Peyer's patch (tissue), 4 donors: ENCODE data around the gene CAMK2D. TPM values are rescaled to one million over a fixed set of nuclear protein-coding genes. Genes with fewer than 3 reads are reported as not detected.

Source experiments
- DNase-seq, 3 donors: peaks; one replicate each; pipeline ENCODE4 v3.0.0-alpha.2; 2017 to 2019
- H3K27ac ChIP-seq, 4 donors: fragments of 200-600 bp; sonication (generic); one replicate each; pipeline ENCODE4 v1.5.1; 2016 to 2019
- H3K27me3 ChIP-seq, 2 donors: fragments of 200-600 bp; sonication (generic); one replicate each; pipeline ENCODE4 v1.5.1; 2019
- H3K36me3 ChIP-seq, 3 donors: fragments of 200-600 bp; sonication (generic); one replicate each; pipeline ENCODE4 v1.5.1; 2016 to 2019
- H3K4me1 ChIP-seq, 4 donors: fragments of 200-600 bp; sonication (generic); one replicate each; pipeline ENCODE4 v1.5.1; 2016 to 2019
- H3K4me3 ChIP-seq, 4 donors: fragments of 200-600 bp; sonication (generic); 1 replicate in 3 of 4; 2 replicates in 1 of 4; pipeline ENCODE4 v1.5.1; 2016 to 2019; ENCODE audit warnings: mild to moderate bottlenecking in 1 of 4
- H3K9me3 ChIP-seq, 4 donors: fragments of 200-600 bp; sonication (generic); one replicate each; pipeline ENCODE4 v1.5.1; 2016 to 2019; ENCODE audit warnings: mild to moderate bottlenecking in 1 of 4
- POLR2A ChIP-seq, 2 donors: fragments of 450-650 bp; IDR thresholded peaks; one replicate each; pipeline ENCODE4 v1.5.1; 2017; ENCODE audit warnings: antibody characterized with exemption in 2 of 2, mild to moderate bottlenecking in 2 of 2, moderate library complexity in 2 of 2
- total RNA-seq, 4 donors: library from RNA; depleted of rRNA; stranded (reverse); fragments of >200 nt; gene quantifications; one replicate each; pipeline ENCODE4 v1.1.0, GENCODE V29; 2016
- TF ChIP-seq, protein P1 (sequence below), 6 experiments: fragments of 450-650 bp in 4 of 6; fragments of 200-600 bp in 2 of 6; sonication (generic) in 1 of 6; IDR thresholded peaks; one replicate each; pipeline ENCODE4 v1.5.1; 2017 to 2019; ENCODE audit warnings: antibody characterized with exemption in 6 of 6, mild to moderate bottlenecking in 3 of 6, moderate library complexity in 1 of 6

CAMK2D gene
- total RNA-seq, 4 donors from 2014 or later: 38.8 to 125 (median 63.5) TPM

DNA sequence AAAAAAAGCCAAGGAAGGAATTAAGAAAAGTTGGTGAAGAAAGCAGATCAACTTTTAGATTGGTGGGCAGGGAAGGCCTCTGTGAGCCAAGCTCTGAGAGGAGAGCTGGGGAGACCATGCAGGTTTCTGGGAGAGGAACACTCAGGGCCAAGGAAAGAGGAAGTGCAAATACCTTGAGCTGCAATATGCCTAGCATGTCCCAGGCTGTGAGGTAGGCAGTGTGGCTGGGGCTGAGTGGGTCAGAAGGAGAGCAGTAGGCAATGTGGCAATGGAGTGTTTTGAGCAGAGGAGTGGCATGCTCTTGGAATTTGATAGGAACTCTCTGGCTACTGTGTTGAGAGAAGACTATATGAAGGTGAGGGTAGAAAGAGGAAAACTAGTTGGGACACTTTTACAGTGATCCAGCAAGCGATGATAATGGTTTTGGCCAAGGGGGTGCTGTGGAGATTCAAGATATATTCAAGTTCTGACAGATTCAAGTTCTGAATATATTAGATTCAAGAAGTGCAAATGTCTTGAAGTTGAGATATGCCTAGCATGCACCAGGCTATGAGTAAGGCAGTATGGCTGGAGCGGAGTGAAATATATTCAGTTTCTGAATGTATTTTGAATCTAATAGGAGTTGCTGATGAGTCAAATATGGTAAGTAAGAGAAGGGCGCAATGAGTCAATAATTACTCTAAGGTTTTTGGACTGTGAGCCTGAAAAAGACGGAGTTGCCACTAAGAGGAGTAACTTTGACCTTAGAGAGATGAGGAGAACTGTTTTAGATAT is 172.5 kb downstream of the CAMK2D start:
- Histone ChIP-seq H3K27ac (no peak overlapping the region), H3K36me3 (no peaks in the 10 kb centered on the region), H3K27me3 (no peaks in the 10 kb centered on the region), H3K4me3 (no peak overlapping the region), H3K9me3 (no peaks in the 10 kb centered on the region), H3K4me1 (no peaks in the 10 kb centered on the region)
- no peak for DNase-seq
- TF ChIP-seq, protein P1, sequence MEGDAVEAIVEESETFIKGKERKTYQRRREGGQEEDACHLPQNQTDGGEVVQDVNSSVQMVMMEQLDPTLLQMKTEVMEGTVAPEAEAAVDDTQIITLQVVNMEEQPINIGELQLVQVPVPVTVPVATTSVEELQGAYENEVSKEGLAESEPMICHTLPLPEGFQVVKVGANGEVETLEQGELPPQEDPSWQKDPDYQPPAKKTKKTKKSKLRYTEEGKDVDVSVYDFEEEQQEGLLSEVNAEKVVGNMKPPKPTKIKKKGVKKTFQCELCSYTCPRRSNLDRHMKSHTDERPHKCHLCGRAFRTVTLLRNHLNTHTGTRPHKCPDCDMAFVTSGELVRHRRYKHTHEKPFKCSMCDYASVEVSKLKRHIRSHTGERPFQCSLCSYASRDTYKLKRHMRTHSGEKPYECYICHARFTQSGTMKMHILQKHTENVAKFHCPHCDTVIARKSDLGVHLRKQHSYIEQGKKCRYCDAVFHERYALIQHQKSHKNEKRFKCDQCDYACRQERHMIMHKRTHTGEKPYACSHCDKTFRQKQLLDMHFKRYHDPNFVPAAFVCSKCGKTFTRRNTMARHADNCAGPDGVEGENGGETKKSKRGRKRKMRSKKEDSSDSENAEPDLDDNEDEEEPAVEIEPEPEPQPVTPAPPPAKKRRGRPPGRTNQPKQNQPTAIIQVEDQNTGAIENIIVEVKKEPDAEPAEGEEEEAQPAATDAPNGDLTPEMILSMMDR (IDR thresholded peaks at IDR 0.05): no peak
- TF ChIP-seq POLR2A (IDR thresholded peaks at IDR 0.05): no peak

DNA sequence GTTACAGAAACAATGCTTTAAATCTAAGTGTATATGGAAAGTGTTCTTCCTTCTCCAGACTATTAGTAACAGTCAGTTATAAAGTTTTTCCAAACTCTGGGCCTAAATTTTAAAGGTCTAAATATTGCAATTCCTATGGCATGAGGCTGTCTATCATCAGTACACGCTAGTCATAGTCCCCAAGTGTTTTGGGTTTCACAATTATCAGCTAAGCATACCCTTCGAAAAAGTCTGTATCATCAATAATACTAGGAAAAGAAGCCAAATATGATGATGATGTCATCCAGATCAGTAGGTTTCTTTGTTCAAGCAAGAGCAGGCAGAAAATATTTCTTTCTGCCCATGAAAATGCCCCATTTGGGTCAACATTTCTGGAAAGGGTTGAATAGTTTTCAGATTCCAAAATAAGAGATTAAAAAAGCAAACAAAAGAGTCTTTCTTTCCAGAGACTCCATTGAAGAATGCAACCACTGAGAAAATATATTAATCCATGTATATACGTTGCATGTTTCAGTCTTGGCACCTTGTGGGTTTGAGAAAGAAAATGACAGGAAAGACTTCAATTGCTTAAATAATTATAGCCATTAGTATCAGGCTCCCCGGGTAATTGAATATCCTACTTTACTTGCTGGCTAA is 173.8 kb downstream of the CAMK2D start:
- Histone ChIP-seq H3K4me1 (no peaks in the 10 kb centered on the region), H3K4me3 (no peak overlapping the region), H3K27me3 (no peaks in the 10 kb centered on the region), H3K9me3 (no peaks in the 10 kb centered on the region), H3K27ac (no peak overlapping the region), H3K36me3 (no peaks in the 10 kb centered on the region)
- no peak for TF ChIP-seq POLR2A (IDR thresholded peaks at IDR 0.05)
- TF ChIP-seq, protein P1 (IDR thresholded peaks at IDR 0.05): no peak
- DNase-seq: no peak

DNA sequence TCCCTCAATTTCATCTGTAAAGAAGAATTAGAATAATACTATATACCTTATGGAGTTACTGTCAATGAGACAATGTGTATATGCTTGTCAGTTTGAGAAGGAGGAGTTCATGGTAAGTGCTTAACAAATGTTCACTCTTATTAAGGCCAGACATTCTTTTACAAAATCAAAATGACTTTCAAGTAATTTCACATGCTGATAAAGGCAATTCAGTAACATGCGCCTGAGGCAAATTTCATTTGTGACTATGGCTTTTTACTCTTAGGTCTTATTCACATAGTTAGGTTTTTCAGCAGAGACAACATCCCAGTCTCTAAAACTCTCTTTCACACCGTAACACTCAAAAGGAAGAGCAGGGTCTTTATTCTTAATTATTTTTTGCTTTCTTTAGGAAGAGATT is 174.4 kb downstream of the CAMK2D start:
- no peaks in the 10 kb centered on the region for H3K36me3 ChIP-seq
- H3K27me3 ChIP-seq: no peaks in the 10 kb centered on the region
- no peak overlapping the region for H3K27ac ChIP-seq
- H3K4me1 ChIP-seq: no peaks in the 10 kb centered on the region
- no peak overlapping the region for H3K4me3 ChIP-seq
- DNase-seq: no peak
- H3K9me3 ChIP-seq: no peaks in the 10 kb centered on the region
- TF ChIP-seq, protein P1 (IDR thresholded peaks at IDR 0.05): no peak
- no peak for TF ChIP-seq POLR2A (IDR thresholded peaks at IDR 0.05)

DNA sequence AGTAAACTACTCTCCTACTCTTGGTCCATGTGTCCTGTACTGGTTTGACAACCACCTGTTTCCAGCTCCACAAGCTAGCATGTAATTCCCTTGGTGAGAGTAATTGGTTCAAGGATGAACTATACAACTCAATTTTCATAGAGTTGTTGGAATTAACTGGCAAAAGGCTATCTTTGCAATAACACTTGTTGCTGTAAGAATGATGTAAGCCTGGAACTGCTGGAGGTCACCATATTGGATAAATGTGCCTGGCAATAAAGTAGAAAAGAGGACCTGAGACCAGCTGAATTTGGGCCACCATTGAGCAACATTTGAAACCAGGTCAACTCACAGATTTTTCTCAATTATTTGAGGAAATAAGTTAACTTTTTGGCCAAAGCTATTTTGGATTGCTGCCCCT is 175.5 kb downstream of the CAMK2D start:
- no peaks in the 10 kb centered on the region for H3K27me3 ChIP-seq
- no peak overlapping the region for H3K27ac ChIP-seq
- no peak overlapping the region for H3K4me3 ChIP-seq
- no peaks in the 10 kb centered on the region for H3K36me3 ChIP-seq
- DNase-seq: no peak
- TF ChIP-seq, protein P1 (IDR thresholded peaks at IDR 0.05): no peak
- no peak for TF ChIP-seq POLR2A (IDR thresholded peaks at IDR 0.05)
- no peaks in the 10 kb centered on the region for H3K4me1 ChIP-seq
- no peaks in the 10 kb centered on the region for H3K9me3 ChIP-seq

DNA sequence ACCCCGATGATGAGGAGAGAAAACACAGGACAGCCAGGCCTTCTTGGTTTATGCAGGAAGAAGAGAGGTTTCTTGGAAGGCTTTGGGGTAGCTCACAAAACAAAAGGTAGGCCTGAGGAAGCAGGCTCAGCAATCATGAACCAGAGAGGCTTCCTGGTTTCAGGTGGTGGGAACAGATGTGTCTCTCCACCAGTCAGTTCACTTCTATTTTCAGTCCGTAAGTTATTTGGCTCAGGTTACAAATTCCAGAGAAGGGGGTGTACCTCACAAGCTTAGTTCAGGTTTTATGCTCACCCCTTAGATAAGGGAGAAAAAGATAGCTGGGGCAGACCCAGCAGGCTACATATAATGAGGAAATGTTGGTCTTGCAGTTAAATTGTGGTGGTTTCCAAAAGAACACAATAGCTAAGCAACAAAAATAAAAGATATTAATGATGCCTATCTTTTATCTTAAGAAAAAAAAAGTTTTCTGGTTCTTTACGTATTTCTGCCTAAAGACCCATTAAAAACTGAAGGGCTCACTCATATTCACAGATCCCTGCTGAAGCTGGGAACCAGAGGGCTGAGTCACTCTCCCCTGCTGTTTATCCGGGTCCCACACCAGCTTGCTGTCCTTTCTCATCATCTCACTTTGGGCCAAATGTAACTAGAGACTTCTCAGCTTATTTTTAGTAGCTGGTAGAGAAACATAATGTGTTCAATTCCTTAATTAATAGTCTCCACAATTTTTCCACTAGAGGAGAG is 177.0 kb downstream of the CAMK2D start:
- Histone ChIP-seq H3K36me3 (no peaks in the 10 kb centered on the region), H3K27me3 (no peaks in the 10 kb centered on the region), H3K27ac (no peak overlapping the region), H3K4me3 (no peak overlapping the region), H3K9me3 (no peaks in the 10 kb centered on the region), H3K4me1 (no peaks in the 10 kb centered on the region)
- TF ChIP-seq POLR2A (IDR thresholded peaks at IDR 0.05): no peak
- DNase-seq: no peak

DNA sequence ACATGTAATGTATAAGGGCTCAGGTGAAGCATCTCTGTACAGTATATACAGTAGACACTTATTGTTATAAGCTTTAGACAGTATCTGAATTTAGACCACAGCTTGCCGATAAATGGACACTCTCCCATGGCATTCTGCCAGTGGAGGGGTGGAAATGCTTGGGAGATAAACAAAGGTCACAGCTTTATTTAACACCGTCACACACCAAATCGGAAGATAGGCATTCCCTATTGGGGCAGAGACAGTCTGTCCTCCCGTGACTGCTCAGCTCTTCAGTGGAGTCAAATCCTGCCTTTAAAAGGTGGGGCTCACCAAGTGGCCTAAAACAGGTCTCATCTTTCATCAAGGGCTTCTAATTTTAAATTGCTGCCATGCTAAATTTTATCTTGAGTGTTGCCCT is 178.8 kb downstream of the CAMK2D start:
- H3K27ac ChIP-seq: no peak overlapping the region
- TF ChIP-seq, protein P1 (IDR thresholded peaks at IDR 0.05): no peak
- no peak for TF ChIP-seq POLR2A (IDR thresholded peaks at IDR 0.05)
- no peak for DNase-seq

More for the DNA sequence above, 178.8 kb downstream of the CAMK2D start:
- Histone ChIP-seq H3K4me1 (no peaks in the 10 kb centered on the region), H3K27me3 (no peaks in the 10 kb centered on the region), H3K36me3 (no peaks in the 10 kb centered on the region), H3K9me3 (no peaks in the 10 kb centered on the region), H3K4me3 (no peak overlapping the region)
